PFSK-1 (cell line): ENCODE data around the gene XPO6.

ENCODE experiments used
- FOXP2 ChIP-seq: optimal IDR thresholded peaks from 2 replicates; pipeline ENCODE3; 2011; ENCODE audit warnings: borderline replicate concordance, control low read depth, inconsistent platforms; ENCODE audit not compliant: insufficient read depth; ENCODE audit errors: extremely low read length, extremely low read depth
- POLR2AphosphoS5 ChIP-seq: IDR thresholded peaks from 2 replicates; pipeline ENCODE4 v1.6.1; 2012; ENCODE audit warnings: low read depth, mild to moderate bottlenecking, control low read depth, low read length, moderate library complexity
- SIN3A ChIP-seq: IDR thresholded peaks from 2 replicates; pipeline ENCODE4 v1.6.1; 2012; ENCODE audit warnings: mild to moderate bottlenecking, low read length, moderate library complexity, borderline replicate concordance; ENCODE audit not compliant: insufficient read depth
- TAF1 ChIP-seq: IDR thresholded peaks from 2 replicates; pipeline ENCODE4 v1.6.1; 2012; ENCODE audit warnings: low read length, control low read depth, borderline replicate concordance; ENCODE audit not compliant: insufficient read depth
- TF ChIP-seq, protein P1 (sequence below), 2 experiments: IDR thresholded peaks; 2 replicates each; pipeline versions ENCODE4 v1.6.1 to v1.8.0; 2011 to 2012; ENCODE audit warnings: low read depth in 2 of 2, low read length in 2 of 2, control low read depth in 1 of 2, inconsistent platforms in 1 of 2, mild to moderate bottlenecking in 1 of 2, moderate library complexity in 1 of 2; ENCODE audit not compliant: insufficient read depth in 1 of 2

DNA sequence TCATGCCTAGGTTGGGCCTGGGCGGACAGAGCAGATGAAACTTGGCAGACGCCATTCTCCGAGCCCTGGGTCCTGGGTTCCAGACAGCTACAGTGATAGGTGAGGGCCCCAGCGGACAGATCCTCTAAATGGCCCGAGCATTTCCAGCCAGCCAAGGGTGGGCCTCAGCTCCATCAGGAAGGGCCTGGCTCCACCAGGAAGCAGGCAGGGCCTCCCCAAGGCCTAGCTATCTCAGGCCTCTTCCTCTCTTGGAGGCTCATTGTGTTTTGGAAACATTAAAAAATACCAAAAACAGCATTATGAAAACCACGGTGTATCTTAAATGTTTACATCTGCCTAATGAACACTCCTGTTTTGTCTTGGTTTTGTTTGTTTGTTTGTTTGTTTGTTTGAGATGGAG lies 42.4 kb upstream of the XPO6 start:
- TF ChIP-seq TAF1, result no peak
- TF ChIP-seq POLR2AphosphoS5, result no peak
- no peak for TF ChIP-seq SIN3A
- TF ChIP-seq, protein P1, sequence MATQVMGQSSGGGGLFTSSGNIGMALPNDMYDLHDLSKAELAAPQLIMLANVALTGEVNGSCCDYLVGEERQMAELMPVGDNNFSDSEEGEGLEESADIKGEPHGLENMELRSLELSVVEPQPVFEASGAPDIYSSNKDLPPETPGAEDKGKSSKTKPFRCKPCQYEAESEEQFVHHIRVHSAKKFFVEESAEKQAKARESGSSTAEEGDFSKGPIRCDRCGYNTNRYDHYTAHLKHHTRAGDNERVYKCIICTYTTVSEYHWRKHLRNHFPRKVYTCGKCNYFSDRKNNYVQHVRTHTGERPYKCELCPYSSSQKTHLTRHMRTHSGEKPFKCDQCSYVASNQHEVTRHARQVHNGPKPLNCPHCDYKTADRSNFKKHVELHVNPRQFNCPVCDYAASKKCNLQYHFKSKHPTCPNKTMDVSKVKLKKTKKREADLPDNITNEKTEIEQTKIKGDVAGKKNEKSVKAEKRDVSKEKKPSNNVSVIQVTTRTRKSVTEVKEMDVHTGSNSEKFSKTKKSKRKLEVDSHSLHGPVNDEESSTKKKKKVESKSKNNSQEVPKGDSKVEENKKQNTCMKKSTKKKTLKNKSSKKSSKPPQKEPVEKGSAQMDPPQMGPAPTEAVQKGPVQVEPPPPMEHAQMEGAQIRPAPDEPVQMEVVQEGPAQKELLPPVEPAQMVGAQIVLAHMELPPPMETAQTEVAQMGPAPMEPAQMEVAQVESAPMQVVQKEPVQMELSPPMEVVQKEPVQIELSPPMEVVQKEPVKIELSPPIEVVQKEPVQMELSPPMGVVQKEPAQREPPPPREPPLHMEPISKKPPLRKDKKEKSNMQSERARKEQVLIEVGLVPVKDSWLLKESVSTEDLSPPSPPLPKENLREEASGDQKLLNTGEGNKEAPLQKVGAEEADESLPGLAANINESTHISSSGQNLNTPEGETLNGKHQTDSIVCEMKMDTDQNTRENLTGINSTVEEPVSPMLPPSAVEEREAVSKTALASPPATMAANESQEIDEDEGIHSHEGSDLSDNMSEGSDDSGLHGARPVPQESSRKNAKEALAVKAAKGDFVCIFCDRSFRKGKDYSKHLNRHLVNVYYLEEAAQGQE (IDR thresholded peaks at IDR 0.05; ENCODE audit: insufficient read depth in 1 of 2, low read depth in 2 of 2, low read length in 2 of 2), result no peak
- TF ChIP-seq FOXP2, result no peak
